GM12864 (cell line): ENCODE data around the gene SERPINB4.
"Not testable (repeated sequence)": the region's sequence is repeated elsewhere in the genome, so short reads cannot be mapped to it uniquely, and the experiment has no call there.

ENCODE experiments used
- DNase-seq: peaks from one replicate; pipeline ENCODE4 v3.0.0-alpha.2; 2011; ENCODE audit warnings: low read depth
- H3K4me3 ChIP-seq: 2 replicates; pipeline ENCODE4 v1.5.1; 2011; ENCODE audit warnings: mild to moderate bottlenecking, low read depth, low read length, control low read depth
- TF ChIP-seq, protein P1 (sequence below): IDR thresholded peaks from 2 replicates; pipeline ENCODE4 v1.5.1; 2011; ENCODE audit warnings: low read depth, mild to moderate bottlenecking, moderate library complexity, low read length, control low read depth, inconsistent platforms; ENCODE audit errors: missing control alignments

The SERPINB4 gene

GRCh38 chr18:63644142-63644541, at the start of gene SERPINB4:
TSS of gene SERPINB4 (minus strand) at chr18:63644256. CDS start at chr18:63643577, 679 bp downstream.
- DNase-seq, H3K4me3 ChIP-seq: not testable (repeated sequence)

DNA sequence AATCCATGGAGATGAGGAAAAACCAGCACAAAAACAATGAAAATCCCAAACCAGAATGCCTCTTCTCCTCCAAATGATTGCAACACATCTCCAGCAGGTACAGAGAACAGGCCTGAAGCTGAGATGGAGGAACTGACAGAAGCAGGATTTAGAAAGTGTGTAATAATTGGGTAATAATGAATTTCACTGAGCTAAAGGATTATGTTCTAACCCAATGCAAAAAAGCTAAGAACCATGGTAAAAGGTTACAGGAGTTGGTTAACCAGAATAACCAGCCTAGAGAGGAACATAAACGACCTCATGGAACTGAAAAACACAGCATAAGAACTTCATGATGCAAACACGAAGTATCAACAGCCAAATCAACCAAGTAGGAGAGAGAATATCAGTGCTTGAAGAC, 45.0 kb upstream of the SERPINB4 start:
- TF ChIP-seq, protein P1, sequence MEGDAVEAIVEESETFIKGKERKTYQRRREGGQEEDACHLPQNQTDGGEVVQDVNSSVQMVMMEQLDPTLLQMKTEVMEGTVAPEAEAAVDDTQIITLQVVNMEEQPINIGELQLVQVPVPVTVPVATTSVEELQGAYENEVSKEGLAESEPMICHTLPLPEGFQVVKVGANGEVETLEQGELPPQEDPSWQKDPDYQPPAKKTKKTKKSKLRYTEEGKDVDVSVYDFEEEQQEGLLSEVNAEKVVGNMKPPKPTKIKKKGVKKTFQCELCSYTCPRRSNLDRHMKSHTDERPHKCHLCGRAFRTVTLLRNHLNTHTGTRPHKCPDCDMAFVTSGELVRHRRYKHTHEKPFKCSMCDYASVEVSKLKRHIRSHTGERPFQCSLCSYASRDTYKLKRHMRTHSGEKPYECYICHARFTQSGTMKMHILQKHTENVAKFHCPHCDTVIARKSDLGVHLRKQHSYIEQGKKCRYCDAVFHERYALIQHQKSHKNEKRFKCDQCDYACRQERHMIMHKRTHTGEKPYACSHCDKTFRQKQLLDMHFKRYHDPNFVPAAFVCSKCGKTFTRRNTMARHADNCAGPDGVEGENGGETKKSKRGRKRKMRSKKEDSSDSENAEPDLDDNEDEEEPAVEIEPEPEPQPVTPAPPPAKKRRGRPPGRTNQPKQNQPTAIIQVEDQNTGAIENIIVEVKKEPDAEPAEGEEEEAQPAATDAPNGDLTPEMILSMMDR, result no peak
- H3K4me3 ChIP-seq, result no peak overlapping the region
- no peak for DNase-seq

DNA sequence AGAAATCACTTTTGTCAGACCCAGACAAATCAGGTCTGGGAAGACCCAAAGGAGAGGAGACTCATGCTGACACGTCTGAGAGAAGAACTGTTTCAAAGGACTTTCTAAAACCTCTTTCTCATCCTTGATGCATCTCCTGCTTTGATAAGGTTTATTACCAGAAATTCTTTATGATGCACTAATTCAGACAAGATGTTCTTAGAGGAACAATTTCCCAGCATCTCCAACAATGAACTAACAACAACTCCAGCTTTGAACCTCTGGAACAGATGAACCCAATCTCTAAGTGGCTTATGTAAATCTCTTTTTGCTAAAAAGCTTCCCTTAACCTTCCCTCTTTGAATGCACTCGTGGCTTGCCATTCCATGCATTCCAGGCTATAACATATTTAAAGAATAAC, 42.8 kb upstream of the SERPINB4 start:
- TF ChIP-seq, protein P1, result no peak
- no peak for DNase-seq
- no peak overlapping the region for H3K4me3 ChIP-seq

- TF ChIP-seq, protein P1, result no peak
- no peak overlapping the region for H3K4me3 ChIP-seq
- DNase-seq, result no peak
Measured at GRCh38 chr18:63684718-63685117, 40.7 kb upstream of the SERPINB4 start.

DNA sequence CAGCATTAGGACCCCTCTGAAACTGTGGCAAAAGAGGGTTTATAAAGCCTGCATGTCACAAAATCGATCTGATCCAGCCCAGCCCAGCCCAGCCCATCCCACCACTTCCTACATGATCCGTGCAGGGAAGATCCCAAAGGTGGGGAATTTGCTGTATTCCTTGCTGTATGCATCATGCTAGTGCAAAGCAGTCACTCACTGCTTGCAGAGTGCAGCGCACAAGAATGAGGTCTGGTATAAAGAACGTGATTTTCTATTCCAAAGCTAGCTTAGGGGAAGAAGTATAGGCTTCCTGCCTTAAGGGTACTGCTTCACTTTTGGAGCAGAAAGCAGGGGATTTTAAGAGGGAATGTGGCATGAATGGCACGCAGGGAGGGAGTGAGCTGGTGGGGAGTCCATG, 39.8 kb upstream of the SERPINB4 start:
- DNase-seq, result no peak
- TF ChIP-seq, protein P1, result no peak
- no peak overlapping the region for H3K4me3 ChIP-seq

GRCh38 chr18:63683152-63683551, 39.1 kb upstream of the SERPINB4 start:
- TF ChIP-seq, protein P1, result no peak
- no peak overlapping the region for H3K4me3 ChIP-seq
- no peak for DNase-seq

- no peak overlapping the region for H3K4me3 ChIP-seq
- TF ChIP-seq, protein P1, result no peak
- DNase-seq, result no peak
Measured at GRCh38 chr18:63681449-63682340, 37.6 kb upstream of the SERPINB4 start.
